ENCODE data around the gene C17orf107.
A peak's percentile ranks its signal among the peaks of the same experiment; 100 is the strongest.
"Not testable (repeated sequence)": the region's sequence is repeated elsewhere in the genome, so short reads cannot be mapped to it uniquely, and the experiment has no call there.

The C17orf107 gene

GRCh38 chr17:4899341-4900230 lies at the start of gene C17orf107:
TSS of gene C17orf107 (plus strand) at chr17:4899536. CDS start at chr17:4899763, 227 bp downstream.
- peak; percentile 70 for DNase-seq (ENCODE audit: low spot score)

GRCh38 chr17:4850246-4850645 lies 49.1 kb upstream of the C17orf107 start:
- DNase-seq (ENCODE audit: low spot score): no peak

- DNase-seq (ENCODE audit: low spot score): no peak
Measured at GRCh38 chr17:4851084-4851483, 48.3 kb upstream of the C17orf107 start.

- no peak for DNase-seq (ENCODE audit: low spot score)
Measured at GRCh38 chr17:4852567-4853207, 46.6 kb upstream of the C17orf107 start.

- no peak for DNase-seq (ENCODE audit: low spot score)
Measured at GRCh38 chr17:4853208-4853671, 46.1 kb upstream of the C17orf107 start.

- DNase-seq (ENCODE audit: low spot score): no peak
Measured at GRCh38 chr17:4854111-4854681, 45.1 kb upstream of the C17orf107 start.

- DNase-seq (ENCODE audit: low spot score): no peak
Measured at GRCh38 chr17:4856271-4856936, 42.9 kb upstream of the C17orf107 start.

GRCh38 chr17:4856937-4857314 lies 42.4 kb upstream of the C17orf107 start:
- peak; percentile 83 for DNase-seq (ENCODE audit: low spot score)

- DNase-seq (ENCODE audit: low spot score): not testable (repeated sequence)
Measured at GRCh38 chr17:4857347-4857746, 42.0 kb upstream of the C17orf107 start.

GRCh38 chr17:4858068-4858881 lies 41.1 kb upstream of the C17orf107 start:
- peak; percentile 94 for DNase-seq (ENCODE audit: low spot score)

- no peak for DNase-seq (ENCODE audit: low spot score)
Measured at GRCh38 chr17:4858882-4859260, 40.5 kb upstream of the C17orf107 start.

- no peak for DNase-seq (ENCODE audit: low spot score)
Measured at GRCh38 chr17:4859816-4860625, 39.3 kb upstream of the C17orf107 start.

- no peak for DNase-seq (ENCODE audit: low spot score)
Measured at GRCh38 chr17:4860651-4861050, 38.7 kb upstream of the C17orf107 start.

- no peak for DNase-seq (ENCODE audit: low spot score)
Measured at GRCh38 chr17:4861052-4861451, 38.3 kb upstream of the C17orf107 start.

- no peak for DNase-seq (ENCODE audit: low spot score)
Measured at GRCh38 chr17:4862720-4863119, 36.6 kb upstream of the C17orf107 start.

GRCh38 chr17:4863321-4863720 lies 36.0 kb upstream of the C17orf107 start:
- DNase-seq (ENCODE audit: low spot score): no peak

GRCh38 chr17:4867535-4867934 lies 31.8 kb upstream of the C17orf107 start:
- not testable (repeated sequence) for DNase-seq (ENCODE audit: low spot score)

- DNase-seq (ENCODE audit: low spot score): not testable (repeated sequence)
Measured at GRCh38 chr17:4869058-4869998, 30.0 kb upstream of the C17orf107 start.

GRCh38 chr17:4870855-4871254 lies 28.5 kb upstream of the C17orf107 start:
- DNase-seq (ENCODE audit: low spot score): no peak
